DOHH2 (cell line): ENCODE data around the gene SAMD8.

Source experiments
- H3F3A ChIP-seq: fragments of 200-600 bp; sonication (generic), shearing (Covaris generic); 2 replicates; pipeline ENCODE4 v1.6.0; 2016; ENCODE audit warnings: antibody characterized with exemption, mild to moderate bottlenecking; ENCODE audit not compliant: control insufficient read depth, insufficient read depth
- H3K27ac ChIP-seq: fragments of 200-600 bp; sonication (generic); 2 replicates; pipeline ENCODE4 v1.5.1; 2014; ENCODE audit warnings: low read depth, mild to moderate bottlenecking, low read length, moderate library complexity
- H3K27me3 ChIP-seq: fragments of 200-600 bp; sonication (generic); 2 replicates; pipeline ENCODE4 v1.6.1; 2014; ENCODE audit warnings: mild to moderate bottlenecking, low read length, mixed read lengths; ENCODE audit not compliant: control insufficient read depth
- H3K36me3 ChIP-seq: fragments of 200-600 bp; sonication (generic); 2 replicates; pipeline ENCODE4 v1.6.1; 2014; ENCODE audit warnings: mild to moderate bottlenecking, low read length, moderate library complexity, mixed read lengths; ENCODE audit not compliant: control insufficient read depth
- H3K4me1 ChIP-seq: fragments of 200-600 bp; sonication (generic); 2 replicates; pipeline ENCODE4 v1.6.1; 2014; ENCODE audit warnings: mild to moderate bottlenecking, low read length, mixed read lengths; ENCODE audit not compliant: control insufficient read depth
- H3K4me2 ChIP-seq: fragments of 200-600 bp; sonication (generic); 2 replicates; pipeline ENCODE4 v1.6.0; 2014; ENCODE audit warnings: mild to moderate bottlenecking, low read length, moderate library complexity
- H3K4me3 ChIP-seq: fragments of 200-600 bp; sonication (generic); 2 replicates; pipeline ENCODE4 v1.5.1; 2014; ENCODE audit warnings: mild to moderate bottlenecking, low read length, mixed read lengths
- H3K79me2 ChIP-seq: fragments of 200-600 bp; sonication (generic); 2 replicates; pipeline ENCODE4 v1.6.1; 2014; ENCODE audit warnings: mild to moderate bottlenecking, low read length, mixed read lengths; ENCODE audit not compliant: control insufficient read depth
- H3K9me2 ChIP-seq: fragments of 200-600 bp; sonication (generic); replicated peaks from 2 replicates; pipeline ENCODE4 v1.6.1; 2014; ENCODE audit warnings: mild to moderate bottlenecking, low read length, mixed read lengths; ENCODE audit not compliant: control insufficient read depth
- H3K9me3 ChIP-seq: fragments of 200-600 bp; sonication (generic); 2 replicates; pipeline ENCODE4 v1.6.1; 2014; ENCODE audit warnings: antibody characterized with exemption, low read length, mixed read lengths; ENCODE audit not compliant: control insufficient read depth, insufficient read depth
- H4K20me1 ChIP-seq: fragments of 200-600 bp; sonication (generic); 2 replicates; pipeline ENCODE4 v1.6.0; 2014; ENCODE audit warnings: low read depth, mild to moderate bottlenecking, antibody characterized with exemption, low read length, moderate library complexity; ENCODE audit not compliant: control insufficient read depth, insufficient read depth
- EZH2phosphoT487 ChIP-seq: fragments of 200-600 bp; sonication (generic); IDR thresholded peaks from 2 replicates; pipeline ENCODE4 v1.6.1; 2017; ENCODE audit warnings: borderline replicate concordance, mild to moderate bottlenecking, antibody characterized with exemption, low read length, moderate library complexity, mixed read lengths
- TF ChIP-seq, protein P1 (sequence below): fragments of 200-600 bp; sonication (generic); IDR thresholded peaks from one replicate; pipeline ENCODE4 v1.5.1; 2014; ENCODE audit warnings: antibody characterized with exemption, mild to moderate bottlenecking, low read depth, low read length; ENCODE audit not compliant: poor library complexity, severe bottlenecking

SAMD8 gene

DNA sequence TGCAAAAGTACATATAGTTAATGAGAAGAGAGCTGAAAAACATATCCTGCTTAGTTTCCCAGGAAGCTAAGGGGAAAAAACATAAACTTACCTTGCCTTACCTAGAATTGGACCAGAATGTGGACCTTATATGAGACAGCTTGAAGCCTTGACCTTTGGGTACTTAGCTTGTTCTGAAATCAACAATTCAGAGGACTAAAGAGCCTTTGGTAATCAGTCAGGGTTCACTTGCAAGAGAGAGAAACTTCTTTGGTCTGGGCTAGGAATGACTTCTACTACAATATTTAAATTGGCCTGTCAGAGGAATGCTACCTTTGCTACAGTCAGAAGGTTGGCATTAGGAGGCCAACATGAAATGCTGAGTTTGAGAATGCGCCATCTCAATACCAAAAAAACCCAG is 24.9 kb downstream of the SAMD8 start:
- no peaks in the 10 kb centered on the region for H3F3A ChIP-seq
- H3K9me2 ChIP-seq: no peaks in the 10 kb centered on the region
- H3K4me1 ChIP-seq: no peaks in the 10 kb centered on the region
- H3K9me3 ChIP-seq: no peaks in the 10 kb centered on the region
- H3K27me3 ChIP-seq: no peaks in the 10 kb centered on the region
- H3K4me2 ChIP-seq: no peak overlapping the region
- no peak overlapping the region for H3K4me3 ChIP-seq
- no peaks in the 10 kb centered on the region for H3K36me3 ChIP-seq
- H3K79me2 ChIP-seq: peaks cover 61% of the 10 kb centered on the region
- TF ChIP-seq, protein P1, sequence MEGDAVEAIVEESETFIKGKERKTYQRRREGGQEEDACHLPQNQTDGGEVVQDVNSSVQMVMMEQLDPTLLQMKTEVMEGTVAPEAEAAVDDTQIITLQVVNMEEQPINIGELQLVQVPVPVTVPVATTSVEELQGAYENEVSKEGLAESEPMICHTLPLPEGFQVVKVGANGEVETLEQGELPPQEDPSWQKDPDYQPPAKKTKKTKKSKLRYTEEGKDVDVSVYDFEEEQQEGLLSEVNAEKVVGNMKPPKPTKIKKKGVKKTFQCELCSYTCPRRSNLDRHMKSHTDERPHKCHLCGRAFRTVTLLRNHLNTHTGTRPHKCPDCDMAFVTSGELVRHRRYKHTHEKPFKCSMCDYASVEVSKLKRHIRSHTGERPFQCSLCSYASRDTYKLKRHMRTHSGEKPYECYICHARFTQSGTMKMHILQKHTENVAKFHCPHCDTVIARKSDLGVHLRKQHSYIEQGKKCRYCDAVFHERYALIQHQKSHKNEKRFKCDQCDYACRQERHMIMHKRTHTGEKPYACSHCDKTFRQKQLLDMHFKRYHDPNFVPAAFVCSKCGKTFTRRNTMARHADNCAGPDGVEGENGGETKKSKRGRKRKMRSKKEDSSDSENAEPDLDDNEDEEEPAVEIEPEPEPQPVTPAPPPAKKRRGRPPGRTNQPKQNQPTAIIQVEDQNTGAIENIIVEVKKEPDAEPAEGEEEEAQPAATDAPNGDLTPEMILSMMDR: no peak
- no peak for TF ChIP-seq EZH2phosphoT487
- H3K27ac ChIP-seq: no peak overlapping the region
- no peaks in the 10 kb centered on the region; the same call in 1 of the 2 replicates for H4K20me1 ChIP-seq

DNA sequence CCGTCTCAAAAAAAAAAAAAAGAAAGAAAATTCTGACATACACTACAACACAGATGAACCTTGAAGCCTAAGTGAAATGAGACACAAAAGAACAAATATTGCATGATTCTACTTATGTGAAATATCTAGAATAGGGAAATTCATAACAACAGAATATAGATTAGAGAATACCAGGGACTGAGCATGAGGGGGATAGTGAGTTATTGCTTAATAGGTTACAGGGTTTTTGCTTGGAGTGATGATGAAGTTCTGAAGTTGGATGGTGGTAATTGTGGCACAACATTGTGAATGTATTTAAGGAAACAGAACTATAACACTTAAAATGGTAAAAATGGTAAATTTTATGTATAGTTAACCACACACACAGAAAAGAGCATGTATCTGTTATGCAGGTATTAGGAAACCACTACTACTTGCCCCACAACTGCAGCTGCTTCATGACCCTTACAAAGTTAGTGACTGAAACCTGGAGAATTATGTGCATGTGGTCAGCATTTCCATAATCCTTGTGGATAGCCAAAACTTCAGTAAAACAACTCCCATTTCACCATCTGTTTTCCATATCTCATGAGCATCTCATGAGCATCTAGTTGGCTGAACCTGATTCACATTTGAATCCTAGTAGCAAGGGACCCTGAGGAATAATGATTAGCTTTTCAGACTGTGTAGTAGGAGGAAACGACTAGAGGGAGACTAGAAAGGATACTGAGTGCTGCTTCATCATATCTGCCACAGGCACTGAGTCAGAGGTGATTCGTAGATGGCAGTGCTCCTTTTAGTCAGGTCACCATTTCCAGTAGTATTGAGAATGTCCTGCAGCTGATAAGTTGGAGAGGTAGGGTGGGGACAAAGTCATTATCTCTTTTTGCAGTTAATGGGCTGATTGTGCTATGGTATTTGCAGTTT is 26.3 kb downstream of the SAMD8 start:
- Histone ChIP-seq H3K9me3 (no peaks in the 10 kb centered on the region), H3K36me3 (no peaks in the 10 kb centered on the region), H3K27me3 (no peaks in the 10 kb centered on the region), H3K27ac (no peak overlapping the region), H3K4me1 (no peaks in the 10 kb centered on the region), H3F3A (no peaks in the 10 kb centered on the region), H4K20me1 (no peaks in the 10 kb centered on the region; the same call in 1 of the 2 replicates), H3K79me2 (peaks cover 55% of the 10 kb centered on the region), H3K9me2 (no peaks in the 10 kb centered on the region), H3K4me3 (no peak overlapping the region), H3K4me2 (no peak overlapping the region)
- no peak for TF ChIP-seq EZH2phosphoT487
- TF ChIP-seq, protein P1: no peak

DNA sequence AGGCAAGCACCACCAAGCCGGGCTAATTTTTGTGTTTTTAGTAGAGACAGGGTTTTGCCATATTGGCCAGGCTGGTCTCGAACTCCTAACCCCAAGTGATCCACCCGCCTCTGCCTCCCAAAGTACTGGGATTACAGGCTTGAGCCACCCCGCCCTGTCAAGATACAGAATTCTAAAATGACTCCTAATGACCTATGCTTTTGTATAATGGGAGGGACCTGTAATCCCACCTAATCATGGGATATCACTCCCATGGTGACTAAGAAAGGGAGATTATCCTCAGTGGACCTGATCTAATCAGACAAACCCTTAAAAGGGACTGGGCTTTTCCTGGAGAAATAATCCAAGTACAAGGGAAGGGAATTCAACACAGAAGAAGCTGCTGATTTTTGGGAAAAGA is 28.8 kb downstream of the SAMD8 start:
- TF ChIP-seq EZH2phosphoT487: no peak
- TF ChIP-seq, protein P1: no peak
- Histone ChIP-seq H3K4me1 (peaks cover 6% of the 10 kb centered on the region), H4K20me1 (peaks cover 3% of the 10 kb centered on the region; the same call in 1 of the 2 replicates), H3K9me3 (no peaks in the 10 kb centered on the region), H3F3A (no peaks in the 10 kb centered on the region), H3K4me3 (no peak overlapping the region), H3K27ac (no peak overlapping the region), H3K79me2 (peaks cover 58% of the 10 kb centered on the region), H3K27me3 (no peaks in the 10 kb centered on the region), H3K4me2 (no peak overlapping the region), H3K9me2 (no peaks in the 10 kb centered on the region), H3K36me3 (no peaks in the 10 kb centered on the region)
